K562 (cell line): ENCODE measurements around the gene NT5DC1. TPM values are rescaled to one million over a fixed set of nuclear protein-coding genes. Genes with fewer than 3 reads are reported as not detected.
A peak's percentile ranks its signal among the peaks of the same experiment; 100 is the strongest.

Experiments
- ATAC-seq: fragments of 200-7000 bp; cut with Tn5 transposase; 3 replicates; pipeline ENCODE4 v1.9.1; 2020; ENCODE audit warnings: moderate library complexity
- BruUV-seq: library from RNA; stranded (reverse); fragments of 400-500 nt; replicated peaks from 2 replicates; lab custom pipeline; 2021; lab: Mats Ljungman, UMichigan
- CTCF ChIA-PET: fragments of 300-600 bp; formaldehyde crosslinking; extraction: SDS; loops from one replicate; lab custom pipeline; 2021; ENCODE audit warnings: low intra/inter-chr PET ratio; lab: Yijun Ruan, JAX
- POLR2A ChIA-PET: fragments of 300-600, 350-650 bp; sonication (Branson Sonifier 250); formaldehyde crosslinking; extraction: SDS; loops from one replicate; lab custom pipeline; 2021; ENCODE audit warnings: antibody characterized with exemption, inconsistent platforms; lab: Yijun Ruan, JAX
- DNase-seq, 4 experiments: peaks; one replicate each; pipeline versions ENCODE4 v3.0.0 to v3.0.0-alpha.2; 2011 to 2018; ENCODE audit warnings: low spot score in 3 of 4, mixed read lengths in 3 of 4; ENCODE audit errors: extremely low read depth in 1 of 4
- FAIRE-seq: peaks from 2 replicates; lab custom pipeline; 2011; peaks lifted over from hg19 to GRCh38; lab: Jason Lieb, UNC
- H2AFZ ChIP-seq: 2 replicates; pipeline ENCODE4 v1.6.0; 2011; ENCODE audit warnings: low read depth, low read length, control low read depth, inconsistent platforms
- H3K27ac ChIP-seq: fragments of 200-600 bp; 3 replicates; pipeline ENCODE4 v1.8.0; 2011; ENCODE audit warnings: low read depth, mild to moderate bottlenecking, control low read depth, inconsistent platforms, low read length, moderate library complexity, mixed read lengths; ENCODE audit errors: extremely low read depth
- H3K27me3 ChIP-seq, 2 experiments: fragments of 300-600 bp in 1 of 2; 2 replicates in 1 of 2; 3 replicates in 1 of 2; pipeline versions ENCODE4 v1.6.0 to v1.8.0; 2011; ENCODE audit warnings: inconsistent platforms in 2 of 2, low read length in 2 of 2, mild to moderate bottlenecking in 1 of 2, mixed read lengths in 1 of 2, moderate library complexity in 1 of 2; ENCODE audit not compliant: control insufficient read depth in 2 of 2, insufficient read depth in 2 of 2
- H3K36me3 ChIP-seq: fragments of 300-600 bp; 3 replicates; pipeline ENCODE4 v1.8.0; 2011; ENCODE audit warnings: mild to moderate bottlenecking, low read length, inconsistent platforms; ENCODE audit not compliant: control insufficient read depth, insufficient read depth
- H3K4me1 ChIP-seq, 2 experiments: fragments of 200-600 bp in 1 of 2; replicated peaks in 1 of 2; 2 replicates in 1 of 2; 3 replicates in 1 of 2; pipeline versions ENCODE4 v1.5.1 to v1.8.0; 2011; ENCODE audit warnings: inconsistent platforms in 2 of 2, low read length in 2 of 2, mild to moderate bottlenecking in 1 of 2, mixed read lengths in 1 of 2, moderate library complexity in 1 of 2; ENCODE audit not compliant: control insufficient read depth in 2 of 2, insufficient read depth in 2 of 2
- H3K4me2 ChIP-seq: 2 replicates; pipeline ENCODE4 v1.6.1; 2011; ENCODE audit warnings: low read length, control low read depth, inconsistent platforms, mixed read lengths; ENCODE audit not compliant: insufficient read depth
- H3K4me3 ChIP-seq: fragments of 200-600 bp; sonication (generic), shearing (Covaris generic); 2 replicates; pipeline ENCODE4 v1.5.1; 2016; ENCODE audit warnings: control low read depth, inconsistent platforms
- H3K79me2 ChIP-seq: fragments of 200-600 bp; 3 replicates; pipeline ENCODE4 v1.8.0; 2011; ENCODE audit warnings: low read length, inconsistent platforms; ENCODE audit not compliant: control insufficient read depth, insufficient read depth
- H3K9ac ChIP-seq, 2 experiments: 2 replicates each; pipeline versions ENCODE4 v1.6.0 to v1.6.1; 2011; ENCODE audit warnings: low read depth in 2 of 2, low read length in 2 of 2, control low read depth in 1 of 2, inconsistent platforms in 1 of 2, mild to moderate bottlenecking in 1 of 2, mixed read lengths in 1 of 2; ENCODE audit not compliant: insufficient read depth in 1 of 2
- H3K9me1 ChIP-seq: one replicate; pipeline ENCODE4 v1.6.0; 2011; ENCODE audit warnings: inconsistent platforms, mild to moderate bottlenecking, low read length, moderate library complexity; ENCODE audit not compliant: control insufficient read depth, insufficient read depth
- H3K9me3 ChIP-seq: replicated peaks from 2 replicates; pipeline ENCODE4 v1.5.1; 2011; ENCODE audit warnings: low read depth, low read length, inconsistent platforms; ENCODE audit not compliant: control insufficient read depth, insufficient read depth
- H4K20me1 ChIP-seq: replicated peaks from 2 replicates; pipeline ENCODE4 v1.6.1; 2011; ENCODE audit warnings: low read length, inconsistent platforms, mixed read lengths; ENCODE audit not compliant: control insufficient read depth, insufficient read depth
- CTCF ChIP-seq, 3 experiments: IDR thresholded peaks in 2 of 3; conservative IDR thresholded peaks in 1 of 3; 2 replicates each; pipeline ENCODE4 v1.5.1; 2011 to 2012; ENCODE audit warnings: low read length in 3 of 3, mild to moderate bottlenecking in 3 of 3, control low read depth in 2 of 3, improper control_type of control experiment in 1 of 3, inconsistent platforms in 1 of 3, low read depth in 1 of 3, mixed read lengths in 1 of 3, moderate library complexity in 1 of 3; ENCODE audit not compliant: insufficient read depth in 2 of 3
- DEAF1 ChIP-seq: fragments of 450-650 bp; formaldehyde crosslinking; IDR thresholded peaks from 2 replicates; pipeline ENCODE4 v1.4.0; 2020; ENCODE audit warnings: mild to moderate bottlenecking, moderate library complexity
- HOXB6 ChIP-seq: fragments of 250-450 bp; sonication (Bioruptor Pico); IDR thresholded peaks from 2 replicates; pipeline ENCODE4 v1.5.1; 2022; ENCODE audit warnings: mild to moderate bottlenecking, borderline replicate concordance
- RAD21 ChIP-seq, 2 experiments: fragments of 250-450 bp in 1 of 2; fragments of 450-650 bp in 1 of 2; sonication (Bioruptor Pico) in 1 of 2; formaldehyde crosslinking in 1 of 2; IDR thresholded peaks in 1 of 2; conservative IDR thresholded peaks in 1 of 2; 2 replicates each; pipeline versions ENCODE4 v1.4.0 to v1.8.0; 2020 to 2022; ENCODE audit warnings: mild to moderate bottlenecking in 2 of 2, moderate library complexity in 1 of 2
- REST ChIP-seq, 2 experiments: fragments of 450-650 bp; formaldehyde crosslinking in 1 of 2; IDR thresholded peaks; 2 replicates each; pipeline versions ENCODE4 v1.4.0 to v1.6.1; 2014 to 2020; ENCODE audit warnings: mild to moderate bottlenecking in 2 of 2, borderline replicate concordance in 1 of 2, low read depth in 1 of 2
- SMC3 ChIP-seq: conservative IDR thresholded peaks from 2 replicates; pipeline ENCODE4 v1.6.1; 2011; ENCODE audit warnings: low read depth, low read length, improper control_type of control experiment; ENCODE audit not compliant: insufficient read depth
- ZNF75A ChIP-seq: fragments of 450-650 bp; formaldehyde crosslinking; IDR thresholded peaks from 2 replicates; pipeline ENCODE4 v1.4.0; 2020; ENCODE audit warnings: mild to moderate bottlenecking
- WGBS: fragments of 100-300 bp; shearing (Covaris generic); methylation state at CpG from one replicate; pipeline ENCODE4 v1.1.6; 2016; ENCODE audit warnings: low coverage, mixed read lengths; ENCODE audit not compliant: insufficient coverage; ENCODE audit errors: missing lambda C conversion rate; 5-methylcytosine and 5-hydroxymethylcytosine counted together
- in situ Hi-C: fragments of 300-500 bp; cut with MboI; formaldehyde crosslinking; loops from 4 replicates; pipeline ENCODE4 v1.15.0; 2018; ENCODE audit warnings: inconsistent platforms, mixed read lengths
- intact Hi-C: fragments of 100-400 bp; cut with micrococcal nuclease; formaldehyde crosslinking; loops from 2 replicates; pipeline ENCODE4 v1.14.2; 2022
- polyA plus RNA-seq, 8 experiments: library from polyadenylated mRNA; depleted of rRNA in 4 of 8; stranded (reverse) in 5 of 8; unstranded in 3 of 8; fragments of >200 nt; fragmentation: Nextera tagmentation in 2 of 8; fragmentation: Illumina TruSeq in 1 of 8; extraction: Ambion mirVana in 2 of 8; extraction: Trizol in 1 of 8; gene quantifications; 2 replicates each; pipeline versions ENCODE4 v1.2.1 to v1.2.3, GENCODE V29; 2011 to 2014; ENCODE audit warnings: inconsistent platforms in 1 of 8, missing spikeins in 1 of 8
- total RNA-seq, 7 experiments: library from RNA; depleted of rRNA in 6 of 7; stranded (reverse); fragments of >200 nt in 6 of 7; fragmentation: Illumina TruSeq in 2 of 7; extraction: Trizol in 2 of 7; gene quantifications; 2 replicates each; pipeline versions ENCODE4 v1.2.1 to v1.2.3, GENCODE V29; 2011 to 2021; ENCODE audit warnings: low replicate concordance in 1 of 7

The NT5DC1 gene
- total and polyA plus RNA-seq, 9 of the 15 experiments (the other 6 are each of a cell fraction or from before 2014, with no cell fraction given): 4.9 to 28.5 (median 16.3) TPM

- H4K20me1 ChIP-seq: no peaks in the 10 kb centered on the region
- H3K27me3 ChIP-seq: 0 out of 5 replicates have a peak, but pooled peaks cover 0 to 5% of the 10 kb centered on the region in 2 experiments
- H3K79me2 ChIP-seq: no peaks in the 10 kb centered on the region
- no peak overlapping the region for H3K9ac ChIP-seq
- H2AFZ ChIP-seq: no peak overlapping the region
- ChIA-PET POLR2A (interaction anchor here (1.0 to 1.6 kb wide), 2 partner anchors 8 to 11 kb away, joined by 3 read pairs; partner anchors contain the start of gene TSPYL1), CTCF (interaction anchor here (0.9 to 1.2 kb wide), 4 partner anchors 19 to 245 kb away, joined by 3 to 4 read pairs (median 3); no protein-coding TSS in a partner anchor)
- in situ Hi-C loops: loop anchor here (10.0 kb wide), 1 partner anchor 267 kb away; the partner anchor contains the start of gene CALHM4
- 94% methylated on average over 2 of the region's 2 CpGs for WGBS
- no peaks in the 10 kb centered on the region for H3K36me3 ChIP-seq
- H3K4me3 ChIP-seq: no peak overlapping the region
- TF ChIP-seq CTCF (IDR thresholded peaks at IDR 0.05 in 2 of 3, conservative IDR thresholded peaks at IDR 0.05 in 1 of 3; ENCODE audit: insufficient read depth in 2 of 3, low read depth in 1 of 3, low read length in 3 of 3) (peak; percentile 66 to 88 (median 74); a peak in 5 of 6 replicates), REST (IDR thresholded peaks at IDR 0.05; ENCODE audit: borderline replicate concordance) (peak; percentile 59; the same call in 1 of the 2 replicates), REST (CRISPR knock-in tag; IDR thresholded peaks at IDR 0.05; ENCODE audit: low read depth) (no peak), HOXB6 (CRISPR knock-in tag) (no peak), SMC3 (peak; percentile 57), ZNF75A (no peak), DEAF1 (CRISPR knock-in tag) (peak; percentile 77), RAD21 (CRISPR knock-in tag; conservative IDR thresholded peaks at IDR 0.05 in 1 of 2, IDR thresholded peaks at IDR 0.05 in 1 of 2) (peak; percentile 86 to 90)
- FAIRE-seq (peak; percentile 73), ATAC-seq (peak; percentile 88), DNase-seq (peak; percentile 27 to 47 (median 44))
- no peaks in the 10 kb centered on the region for H3K9me3 ChIP-seq
- no peak overlapping the region for H3K27ac ChIP-seq
- H3K4me2 ChIP-seq: no peak overlapping the region
- H3K9me1 ChIP-seq: no peaks in the 10 kb centered on the region
- H3K4me1 ChIP-seq: no peaks in the 10 kb centered on the region; a peak in 1 of 5 replicates
- no TSS peak for BruUV-seq
- intact Hi-C loops: loop anchor here (1.0 to 2.0 kb wide), 2 partner anchors 245 to 273 kb away; no protein-coding TSS in a partner anchor
Observed at GRCh38 chr6:116287689-116288282, 187.1 kb downstream of the NT5DC1 start.
